Stimulated activated CD4-positive, alpha-beta T cell treated with anti-CD3 and anti-CD28 coated beads, Interleukin-15, amount 100 ng/mL, for 1 hour (primary cell): ENCODE results near the gene CAPN9.
"Not testable (repeated sequence)": the region's sequence is repeated elsewhere in the genome, so short reads cannot be mapped to it uniquely, and the experiment has no call there.

Experiments
- DNase-seq, 2 donors: peaks; one replicate each; pipeline ENCODE4 v3.0.0-alpha.2; 2020; ENCODE audit warnings: low read depth in 1 of 2, low spot score in 1 of 2

Gene CAPN9

DNA sequence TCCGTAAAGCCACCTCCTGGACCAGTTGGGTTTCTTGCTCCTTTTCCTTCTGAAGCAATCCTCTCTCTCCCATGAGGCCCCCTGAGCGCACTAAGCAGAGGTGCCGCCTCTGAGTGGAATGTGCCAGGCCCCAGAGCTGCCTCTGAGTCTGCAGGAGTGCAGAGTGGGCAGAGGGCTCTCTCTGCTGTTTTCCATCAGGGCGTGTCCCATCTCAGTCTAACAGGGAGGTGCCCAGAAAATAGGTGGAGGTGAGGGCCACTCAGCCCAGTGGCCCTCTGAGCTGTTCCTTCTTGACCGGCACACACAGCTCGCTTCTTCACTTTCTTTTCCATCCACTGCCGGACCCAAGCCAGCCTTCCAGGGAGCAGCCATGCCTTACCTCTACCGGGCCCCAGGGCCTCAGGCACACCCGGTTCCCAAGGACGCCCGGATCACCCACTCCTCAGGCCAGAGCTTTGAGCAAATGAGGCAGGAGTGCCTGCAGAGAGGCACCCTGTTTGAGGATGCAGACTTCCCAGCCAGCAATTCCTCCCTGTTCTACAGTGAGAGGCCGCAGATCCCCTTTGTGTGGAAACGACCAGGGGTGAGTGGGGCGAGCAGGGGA is at the start of gene CAPN9:
Gene CAPN9 (plus strand): TSS at position 262 of the 604 bp plus-strand sequence. CDS start 109 bp downstream, at position 371.
- no peak for DNase-seq

DNA sequence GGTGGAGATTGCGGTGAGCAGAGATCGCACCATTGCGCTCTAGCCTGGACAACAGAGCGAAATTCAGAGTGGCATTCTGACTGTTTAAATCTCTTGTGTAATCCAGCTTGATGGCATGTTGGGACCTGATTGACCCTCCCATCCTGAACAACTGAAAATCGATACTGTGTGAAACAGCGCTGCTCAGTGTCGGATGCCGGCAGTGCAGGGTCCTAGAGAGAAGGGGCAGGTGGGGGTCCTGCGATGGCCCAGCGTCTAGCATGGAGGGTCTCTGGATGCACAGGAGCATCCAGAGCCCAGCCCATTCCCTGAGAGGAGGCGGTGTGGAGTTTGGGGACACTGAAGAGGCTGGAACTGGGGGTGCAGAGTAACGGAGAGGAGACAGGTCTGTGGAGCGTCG is 49.1 kb upstream of the CAPN9 start:
- DNase-seq: no peak

- not testable (repeated sequence) for DNase-seq
These were observed 48.2 kb upstream of the CAPN9 start for GRCh38 chr1:230698964-230699363.

DNA sequence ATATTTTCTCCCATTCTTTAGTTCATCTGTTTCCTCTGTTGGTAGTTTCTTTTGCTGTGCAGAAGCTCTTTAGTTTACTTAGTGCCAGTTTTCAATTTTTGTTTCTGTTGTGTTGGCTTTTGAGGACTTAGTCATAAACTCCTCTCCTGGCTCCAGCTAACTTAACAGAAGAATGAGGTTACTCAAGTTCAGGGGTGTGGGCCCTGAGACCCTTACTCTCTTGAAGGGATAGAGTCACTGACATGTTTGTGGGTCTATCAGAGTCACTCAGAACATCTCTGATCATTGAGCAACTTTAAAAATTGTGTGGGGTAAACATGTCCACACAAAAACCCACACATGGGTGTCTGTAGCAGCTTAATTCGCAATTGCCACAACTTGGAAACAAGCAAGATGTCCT is 47.5 kb upstream of the CAPN9 start:
- DNase-seq: no peak

- no peak for DNase-seq
These were observed 47.1 kb upstream of the CAPN9 start for GRCh38 chr1:230700132-230700531.

DNA sequence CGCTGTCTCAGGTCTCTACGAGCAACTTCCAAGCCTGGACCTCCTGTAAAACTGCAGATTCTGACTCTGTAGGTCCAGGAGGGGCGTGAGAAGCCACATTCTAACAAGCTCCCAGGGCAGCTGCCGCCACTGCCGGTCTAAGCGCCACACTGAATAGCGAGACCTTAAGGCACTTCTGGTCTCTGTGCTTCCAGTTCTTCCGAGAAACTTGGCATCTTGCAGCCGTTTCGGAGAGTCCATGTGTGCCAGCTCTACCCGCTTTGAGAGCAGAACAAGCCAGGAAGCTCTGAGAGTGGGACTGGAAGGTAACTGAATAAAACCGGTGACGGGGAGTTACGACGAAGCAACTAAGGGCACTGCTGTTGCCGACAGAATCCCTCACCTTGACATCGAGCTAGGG is 45.8 kb upstream of the CAPN9 start:
- DNase-seq: no peak

GRCh38 chr1:230701895-230702768 is 45.1 kb upstream of the CAPN9 start:
- DNase-seq: no peak

- DNase-seq: no peak
These were observed 44.1 kb upstream of the CAPN9 start for GRCh38 chr1:230702934-230703678.

GRCh38 chr1:230703679-230704385 is 43.4 kb upstream of the CAPN9 start:
- no peak for DNase-seq

- DNase-seq: no peak
These were observed 42.4 kb upstream of the CAPN9 start for GRCh38 chr1:230704830-230705229.

DNA sequence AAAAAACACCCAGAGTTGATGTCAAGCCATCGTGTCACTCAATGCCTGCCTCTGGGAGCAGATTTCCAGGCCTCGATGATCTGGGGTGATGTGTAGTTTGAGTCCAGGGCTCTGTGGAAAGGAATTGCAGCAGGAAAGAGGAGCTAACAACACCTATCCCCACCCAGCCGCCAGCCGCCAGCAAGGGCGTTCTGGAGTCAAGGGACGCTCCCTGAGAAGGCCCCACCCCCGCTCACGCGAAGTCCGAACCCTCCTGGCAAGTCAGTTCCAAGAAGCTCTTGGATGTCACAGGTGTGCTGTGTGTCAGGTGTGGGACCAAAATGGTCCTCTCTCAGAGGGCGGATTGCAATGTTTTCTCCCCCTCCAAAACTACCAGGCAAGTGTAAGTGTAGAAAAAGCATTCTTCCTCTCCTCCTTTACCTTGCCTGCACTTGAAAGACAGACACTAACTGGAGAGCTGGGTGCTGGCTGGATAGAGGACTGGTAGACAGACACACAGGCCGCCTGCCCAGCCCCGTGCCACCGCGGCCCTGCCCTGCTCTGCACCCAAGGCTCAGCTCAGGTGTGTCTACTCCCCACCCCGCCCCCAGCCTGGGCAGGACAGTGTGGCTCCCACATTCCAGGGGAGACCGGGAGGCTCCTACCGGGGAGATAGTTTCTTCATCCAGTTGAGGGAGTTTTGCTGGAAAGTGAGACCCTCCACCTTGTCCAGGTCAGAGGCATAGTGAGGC is 41.7 kb upstream of the CAPN9 start:
- DNase-seq: no peak

- no peak for DNase-seq
These were observed 41.0 kb upstream of the CAPN9 start for GRCh38 chr1:230706020-230706699.

GRCh38 chr1:230706887-230707731 is 40.1 kb upstream of the CAPN9 start:
- DNase-seq: no peak

DNA sequence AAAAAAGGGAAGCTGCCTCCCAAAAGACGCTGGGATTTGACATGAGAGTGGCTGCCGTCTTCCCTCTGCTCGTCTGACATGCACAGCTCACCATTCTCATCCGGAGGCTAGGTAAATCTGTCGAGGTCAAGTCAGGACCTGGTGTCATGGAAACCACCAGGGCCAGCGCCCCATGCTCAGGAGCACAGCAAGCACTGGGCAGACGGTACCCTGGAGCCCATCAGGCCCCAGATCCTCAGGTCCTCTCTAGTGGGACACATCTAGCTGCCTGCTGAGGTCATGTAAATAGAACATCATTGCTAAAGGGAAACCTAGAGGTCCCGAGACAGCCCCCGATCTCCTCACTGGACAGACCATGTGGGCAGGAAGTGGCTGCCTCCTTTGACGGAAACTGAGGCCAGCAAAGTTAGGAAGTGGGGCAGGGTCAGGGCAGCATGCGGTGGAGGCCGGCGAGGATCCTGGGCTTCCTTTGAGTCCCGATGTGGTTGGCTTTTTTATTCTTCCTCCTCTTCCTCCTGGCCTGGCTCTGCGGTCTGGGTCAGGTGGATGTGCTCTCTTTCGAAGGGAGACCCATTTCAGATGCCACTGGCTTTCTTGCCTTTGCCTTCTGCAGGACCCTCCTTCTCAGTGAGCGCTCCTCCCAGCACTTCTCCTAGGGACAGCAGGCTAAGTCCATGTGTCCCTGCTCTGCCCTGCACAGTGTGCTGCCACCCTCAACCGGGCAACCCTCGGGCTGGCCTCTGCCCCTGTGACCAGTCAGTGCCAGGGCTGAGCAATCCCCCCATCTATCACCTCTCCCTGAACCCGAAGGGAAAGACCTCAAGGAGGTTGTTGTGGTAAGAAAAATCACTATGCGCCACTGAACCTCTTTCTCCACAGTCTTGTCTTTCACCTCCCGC is 39.2 kb upstream of the CAPN9 start:
- no peak for DNase-seq

- no peak for DNase-seq
These were observed 38.3 kb upstream of the CAPN9 start for GRCh38 chr1:230708631-230709580.

DNA sequence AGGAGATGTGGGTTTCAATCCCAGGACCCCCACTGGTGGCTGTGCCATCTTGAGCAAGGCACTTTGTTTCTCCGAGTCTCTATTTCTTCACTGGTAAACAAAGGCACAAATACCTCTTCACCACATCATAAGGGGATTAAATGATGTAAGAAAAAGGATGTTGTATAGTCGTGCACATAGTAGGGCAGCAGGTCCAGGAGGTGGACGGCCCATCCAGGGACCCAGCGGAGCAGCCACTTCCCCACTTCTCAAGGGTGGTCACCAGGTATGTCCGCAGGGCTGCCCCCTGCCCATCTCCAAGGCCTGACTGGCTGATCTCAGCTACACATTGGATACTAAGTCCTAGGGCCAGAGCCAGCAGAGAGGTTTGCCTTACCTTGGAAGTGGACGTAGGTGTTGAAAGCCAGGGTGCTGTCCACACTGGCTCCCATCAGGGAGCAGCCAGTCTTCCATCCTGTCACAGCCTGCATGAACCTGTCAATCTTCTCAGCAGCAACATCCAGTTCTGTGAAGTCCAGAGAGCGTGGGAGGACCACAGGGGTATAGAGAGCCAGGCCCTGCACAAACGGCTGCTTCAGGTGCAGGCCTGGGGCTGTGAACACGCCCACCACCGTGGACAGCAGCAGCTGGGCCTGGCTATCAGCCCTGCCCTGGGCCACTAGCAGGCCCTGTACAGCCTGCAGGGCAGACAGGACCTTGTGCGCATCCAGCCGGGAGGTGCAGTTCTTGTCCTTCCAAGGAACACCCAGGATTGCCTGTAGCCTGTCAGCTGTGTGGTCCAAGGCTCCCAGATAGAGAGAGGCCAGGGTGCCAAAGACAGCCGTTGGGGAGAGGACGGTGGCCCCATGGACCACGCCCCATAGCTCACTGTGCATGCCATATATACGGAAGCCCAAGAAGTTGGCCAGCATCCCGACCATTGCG is 37.3 kb upstream of the CAPN9 start:
- DNase-seq: no peak
